ENCODE data around the gene FAM98A.

Gene FAM98A

DNA sequence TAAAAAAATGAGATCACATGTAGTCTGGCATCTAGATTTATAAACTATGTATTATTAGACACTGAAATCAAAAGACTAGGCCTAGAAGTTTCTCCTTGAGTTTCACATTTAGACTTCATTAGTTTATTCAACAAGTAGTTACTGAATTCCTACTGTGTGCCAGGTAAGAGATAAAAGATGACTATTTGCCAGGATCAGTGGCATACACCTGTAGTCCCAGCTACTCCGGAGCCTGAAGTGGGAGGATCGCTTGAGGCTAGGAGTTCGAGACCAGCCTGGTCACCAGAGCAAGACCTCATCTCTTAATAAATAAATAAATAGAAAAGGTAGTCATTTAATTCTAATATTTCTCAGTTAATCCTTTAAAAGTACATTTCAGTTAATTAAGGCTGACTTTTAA lies 2.1 kb downstream of the FAM98A start:
- DNase-seq (ENCODE audit: low read depth): no peak

GRCh38 chr2:33595385-33595784 lies 3.7 kb downstream of the FAM98A start:
- DNase-seq (ENCODE audit: low read depth): no peak

DNA sequence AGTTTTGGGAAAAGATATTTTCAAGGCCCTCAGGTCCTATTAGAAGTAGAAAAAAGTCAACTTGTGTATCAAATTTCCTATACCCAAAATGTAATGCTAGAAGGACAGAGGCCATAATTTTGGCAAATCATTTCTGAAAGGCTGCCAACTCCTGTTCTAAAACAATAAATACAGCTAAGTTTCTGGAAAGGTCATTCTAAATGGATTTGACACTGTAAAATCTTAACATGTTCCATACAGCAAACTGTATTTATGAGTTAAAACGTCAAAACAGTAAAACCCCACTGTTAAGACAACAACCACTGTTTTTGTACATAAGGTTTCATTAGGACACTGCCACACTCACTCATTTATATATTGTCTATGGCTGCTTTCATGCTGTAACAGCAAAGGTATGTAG lies 9.7 kb downstream of the FAM98A start:
- no peak for DNase-seq (ENCODE audit: low read depth)

GRCh38 chr2:33588232-33588631 lies 10.9 kb downstream of the FAM98A start:
- DNase-seq (ENCODE audit: low read depth): no peak

DNA sequence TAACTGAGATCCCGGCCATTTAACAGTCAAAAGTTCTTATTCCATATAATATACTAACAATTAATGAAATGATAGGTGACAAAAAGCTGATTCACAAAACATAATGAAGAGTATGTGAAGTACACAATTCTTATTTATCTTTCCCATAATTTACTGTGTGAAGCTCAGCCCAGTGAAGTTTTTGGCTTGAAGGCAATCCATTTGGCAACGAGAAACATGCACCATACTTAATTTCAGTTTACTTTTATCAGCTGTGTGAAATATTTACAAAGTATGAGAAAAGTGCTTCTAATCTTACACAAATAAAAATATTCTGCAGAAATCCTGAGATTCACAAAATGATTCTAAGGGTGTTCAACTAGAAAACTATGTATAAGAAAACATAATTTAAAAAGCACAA lies 12.3 kb downstream of the FAM98A start:
- DNase-seq (ENCODE audit: low read depth): no peak

GRCh38 chr2:33583194-33583938 lies 15.7 kb downstream of the FAM98A start:
- DNase-seq (ENCODE audit: low read depth): no peak

DNA sequence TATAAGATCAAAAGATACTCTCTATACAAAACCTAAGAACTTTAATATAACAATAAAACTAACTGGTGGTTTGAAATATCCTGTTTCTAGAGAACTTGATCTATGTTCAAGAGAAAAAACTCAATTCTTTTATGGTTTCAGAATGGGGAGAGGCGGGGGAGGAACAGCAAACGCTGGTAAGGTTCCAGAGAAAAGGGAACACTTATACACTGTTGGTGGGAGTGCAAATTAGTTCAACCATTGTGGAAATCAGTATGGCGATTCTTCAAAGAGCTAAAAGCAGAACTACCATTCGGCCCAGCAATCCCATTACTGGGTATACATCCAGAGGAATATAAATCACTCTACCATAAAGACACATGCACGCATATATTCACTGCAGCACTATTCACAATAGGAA lies 17.2 kb downstream of the FAM98A start:
- DNase-seq (ENCODE audit: low read depth): no peak

DNA sequence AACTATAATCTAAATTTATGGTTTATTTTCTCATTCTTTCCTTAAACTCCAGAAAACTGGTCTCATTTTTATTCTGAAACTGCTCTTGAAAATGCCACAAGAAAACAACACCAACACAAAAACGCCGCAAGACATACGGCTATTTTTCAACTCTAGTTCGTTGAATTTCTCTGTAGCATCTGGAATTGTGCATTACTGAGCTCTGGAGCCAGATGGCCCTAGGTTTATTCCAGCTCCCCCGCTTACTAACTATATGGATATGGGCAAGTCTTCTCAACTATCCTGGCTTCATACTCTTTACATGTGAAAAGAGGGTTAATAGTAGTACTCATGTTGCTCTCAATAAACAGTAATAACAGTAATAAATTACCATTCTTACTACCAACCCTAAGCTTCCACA lies 19.9 kb downstream of the FAM98A start:
- no peak for DNase-seq (ENCODE audit: low read depth)

DNA sequence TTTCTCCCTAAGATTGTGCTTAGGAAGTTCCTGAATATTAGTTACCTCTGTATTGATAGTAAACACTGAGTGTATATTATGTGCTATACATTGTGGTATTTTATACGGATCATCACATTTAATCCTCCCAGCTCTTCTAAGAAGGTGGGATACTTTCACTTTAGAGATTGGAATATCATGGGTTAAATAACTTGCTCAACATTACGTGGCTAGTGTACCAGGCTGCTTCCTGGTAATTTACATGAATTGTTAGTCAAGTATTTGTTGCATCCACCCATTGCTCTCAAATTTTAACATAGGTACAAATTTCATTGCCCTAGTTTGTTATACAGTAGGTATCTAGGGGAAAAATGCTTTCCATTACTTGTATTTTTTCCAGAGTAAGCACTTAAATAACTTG lies 21.4 kb downstream of the FAM98A start:
- no peak for DNase-seq (ENCODE audit: low read depth)

- no peak for DNase-seq (ENCODE audit: low read depth)
Observed at GRCh38 chr2:33577084-33577483, 22.0 kb downstream of the FAM98A start.

DNA sequence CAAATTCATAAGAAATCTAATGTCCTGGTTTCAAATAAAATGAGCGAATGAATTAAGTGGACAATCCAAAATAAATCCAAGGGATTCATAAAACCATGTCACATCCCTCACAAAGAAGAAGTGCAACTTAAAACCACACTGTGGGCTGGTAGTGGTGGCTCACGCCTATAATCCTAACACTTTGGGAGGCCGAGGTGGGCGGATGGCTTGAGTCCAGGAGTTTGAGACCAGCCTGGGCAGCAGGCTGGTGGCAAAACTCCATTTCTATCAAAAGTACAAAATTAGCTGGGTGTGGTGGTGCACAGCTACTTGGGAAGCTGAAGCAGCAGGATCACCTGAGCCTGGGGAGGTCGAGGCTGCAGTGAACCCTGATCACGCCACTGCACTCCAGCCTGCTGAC lies 25.4 kb downstream of the FAM98A start:
- DNase-seq (ENCODE audit: low read depth): no peak

DNA sequence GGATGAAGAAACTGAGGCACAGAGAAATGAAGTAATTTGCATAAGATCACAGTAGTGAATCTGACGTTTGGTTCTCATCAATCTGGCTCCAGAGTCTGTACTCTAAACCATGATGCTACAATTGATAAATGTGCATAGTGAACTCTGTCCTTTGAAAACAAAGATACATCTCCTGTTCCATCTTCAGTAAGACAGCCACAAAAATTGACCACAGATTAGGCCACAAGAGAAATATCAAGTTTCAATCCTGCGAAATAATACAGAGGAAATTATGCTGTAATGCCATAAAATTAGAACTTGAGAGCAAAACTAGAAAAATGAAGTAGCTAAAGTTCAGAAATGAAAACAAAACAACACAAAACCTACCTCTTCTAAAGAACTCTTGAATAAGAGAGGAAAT lies 28.4 kb downstream of the FAM98A start:
- DNase-seq (ENCODE audit: low read depth): no peak

- DNase-seq (ENCODE audit: low read depth): no peak
Observed at GRCh38 chr2:33561872-33562271, 37.2 kb downstream of the FAM98A start.

DNA sequence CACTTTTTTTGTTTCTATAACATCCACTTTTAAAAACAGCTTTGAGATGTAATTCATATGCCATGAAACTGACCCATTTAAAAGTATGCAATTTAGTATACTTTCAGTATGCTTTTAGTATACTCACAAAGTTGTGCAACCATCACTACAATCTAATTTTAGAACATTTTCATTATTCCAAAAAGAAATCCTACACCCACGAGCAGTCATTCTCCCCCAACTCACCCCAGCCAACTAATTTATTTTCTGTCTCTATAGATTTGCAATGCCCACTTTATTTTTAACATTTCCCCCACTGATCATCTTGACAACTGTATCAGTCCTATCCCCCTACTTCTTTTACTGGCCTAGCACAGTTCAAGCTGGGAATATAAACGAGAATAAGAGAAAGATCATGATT lies 39.1 kb downstream of the FAM98A start:
- no peak for DNase-seq (ENCODE audit: low read depth)

GRCh38 chr2:33559328-33559727 lies 39.8 kb downstream of the FAM98A start:
- no peak for DNase-seq (ENCODE audit: low read depth)

GRCh38 chr2:33555681-33556080 lies 43.4 kb downstream of the FAM98A start:
- no peak for DNase-seq (ENCODE audit: low read depth)

DNA sequence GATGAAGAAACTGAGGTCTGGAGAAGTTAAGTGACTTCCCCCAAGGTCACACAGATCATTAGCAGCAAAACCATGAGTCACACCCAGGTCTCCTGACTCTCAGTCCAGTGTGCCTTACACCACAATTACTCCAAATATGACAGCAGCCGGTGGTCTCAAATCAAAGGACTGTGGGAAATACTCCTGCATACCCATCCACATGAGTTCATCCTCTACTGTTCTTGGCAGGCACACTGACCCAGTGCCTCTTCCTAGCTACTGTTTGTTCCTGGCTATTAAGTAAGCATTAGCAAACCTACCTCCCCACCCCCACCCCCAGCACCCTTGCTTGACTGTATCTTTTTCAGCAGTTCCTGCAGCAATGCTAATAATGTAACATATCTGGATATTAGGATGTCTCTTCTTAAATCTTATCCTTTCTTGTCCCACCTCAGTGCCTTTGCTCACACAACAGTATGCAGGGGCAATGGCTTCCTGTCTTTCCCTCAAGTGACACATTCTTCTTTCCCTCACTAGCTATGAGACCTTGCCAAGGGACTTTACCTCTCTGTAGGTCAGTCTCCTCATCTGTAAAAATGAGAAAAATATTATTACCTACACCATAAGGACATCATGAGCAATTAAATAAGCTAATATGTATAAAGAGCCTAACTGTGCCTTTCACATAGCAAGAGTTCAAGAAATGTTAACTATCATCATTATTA lies 46.2 kb downstream of the FAM98A start:
- no peak for DNase-seq (ENCODE audit: low read depth)

- no peak for DNase-seq (ENCODE audit: low read depth)
Observed at GRCh38 chr2:33550206-33550605, 48.9 kb downstream of the FAM98A start.

DNA sequence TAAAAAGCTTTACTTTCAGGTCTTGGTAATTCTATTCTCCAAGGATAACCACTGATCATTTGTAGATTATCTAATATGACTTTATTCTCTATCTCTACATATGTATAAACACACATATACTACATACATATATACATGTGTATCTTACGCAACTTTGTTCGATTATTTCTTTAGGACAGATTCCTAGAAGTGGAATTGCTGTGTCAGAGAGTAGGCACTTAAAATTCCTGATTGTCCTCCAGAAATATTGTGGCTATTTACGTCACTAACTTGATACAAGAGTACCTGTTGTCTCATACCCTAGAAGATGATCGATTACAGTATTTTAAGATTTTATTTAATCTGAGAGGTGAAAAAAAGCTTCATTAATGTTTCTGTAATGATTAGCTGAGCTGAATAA lies 57.9 kb downstream of the FAM98A start:
- no peak for DNase-seq (ENCODE audit: low read depth)

- no peak for DNase-seq (ENCODE audit: low read depth)
Observed at GRCh38 chr2:33535421-33535820, 63.7 kb downstream of the FAM98A start.
